HCT116 (cell line): ENCODE data around the gene BEST4. TPM values are rescaled to one million over a fixed set of nuclear protein-coding genes. Genes with fewer than 3 reads are reported as not detected.

ENCODE experiments used
- ATAC-seq: fragments of 200-7000 bp; cut with Tn5 transposase; 2 replicates; pipeline ENCODE4 v1.9.1; 2020; ENCODE audit warnings: mild to moderate bottlenecking, moderate library complexity
- BruUV-seq: library from RNA; stranded (reverse); fragments of 400-500 nt; replicated peaks from 2 replicates; lab custom pipeline; 2021; lab: Mats Ljungman, UMichigan
- CTCF ChIA-PET: fragments of 300-600 bp; sonication (Branson Sonifier 250); formaldehyde crosslinking; loops from one replicate; lab custom pipeline; 2021; ENCODE audit warnings: antibody characterized with exemption; lab: Charles Lee
- POLR2A ChIA-PET: fragments of 300-600, 350-600 bp; sonication (Branson Sonifier 250); formaldehyde crosslinking; loops from one replicate; lab custom pipeline; 2021; ENCODE audit warnings: antibody characterized with exemption; lab: Charles Lee
- RAD21 ChIA-PET, 2 experiments: fragments of 300-600 bp; sonication (Branson Sonifier 250); formaldehyde crosslinking; loops; one replicate each; lab custom pipeline; 2023; ENCODE audit warnings: low total read pairs in 2 of 2; ENCODE audit not compliant: uncharacterized antibody in 2 of 2, unreplicated experiment in 2 of 2, low non-redundant PET in 1 of 2; lab: Charles Lee
- DNase-seq: peaks from one replicate; pipeline ENCODE4 v3.0.0-alpha.2; 2010; ENCODE audit warnings: low read depth, low spot score
- H2AFZ ChIP-seq: fragments of 200-600 bp; shearing (Covaris generic), sonication (generic); 2 replicates; pipeline ENCODE4 v1.6.1; 2017; ENCODE audit warnings: low read depth, mixed run types, mixed read lengths, antibody characterized with exemption, low read length; ENCODE audit not compliant: poor library complexity, severe bottlenecking
- H3K27ac ChIP-seq: 2 replicates; pipeline ENCODE4 v1.5.1; 2012; ENCODE audit warnings: low read depth, low read length
- H3K27me3 ChIP-seq: fragments of 200-600 bp; sonication (generic); 2 replicates; pipeline ENCODE4 v1.6.1; 2016; ENCODE audit warnings: mixed run types, low read length, mixed read lengths; ENCODE audit not compliant: insufficient read depth
- H3K36me3 ChIP-seq, 2 experiments: fragments of 200-500 bp in 1 of 2; fragments of 200-600 bp in 1 of 2; sonication (Bioruptor generic) in 1 of 2; sonication (generic) in 1 of 2; 2 replicates each; pipeline versions ENCODE4 v1.5.1 to v1.6.1; 2014 to 2016; ENCODE audit warnings: low read length in 2 of 2, inconsistent platforms in 1 of 2, mixed read lengths in 1 of 2, mixed run types in 1 of 2; ENCODE audit not compliant: insufficient read depth in 2 of 2, control insufficient read depth in 1 of 2
- H3K4me1 ChIP-seq, 2 experiments: fragments of 200-600 bp in 1 of 2; sonication (generic) in 1 of 2; 2 replicates each; pipeline versions ENCODE4 v1.5.1 to v1.6.1; 2012 to 2017; ENCODE audit warnings: low read length in 2 of 2, inconsistent platforms in 1 of 2, mild to moderate bottlenecking in 1 of 2, mixed read lengths in 1 of 2, mixed run types in 1 of 2, moderate library complexity in 1 of 2; ENCODE audit not compliant: insufficient read depth in 2 of 2, control insufficient read depth in 1 of 2
- H3K4me2 ChIP-seq: fragments of 200-600 bp; sonication (generic); 2 replicates; pipeline ENCODE4 v1.6.1; 2017; ENCODE audit warnings: mixed run types, low read length, mixed read lengths
- H3K4me3 ChIP-seq, 2 experiments: fragments of 200-600 bp in 1 of 2; sonication (generic) in 1 of 2; replicated peaks in 1 of 2; 2 replicates each; pipeline ENCODE4 v1.5.1; 2011 to 2016; ENCODE audit warnings: low read length in 2 of 2, control low read depth in 1 of 2, low read depth in 1 of 2, mild to moderate bottlenecking in 1 of 2, mixed read lengths in 1 of 2, mixed run types in 1 of 2
- H3K79me2 ChIP-seq: fragments of 200-600 bp; sonication (generic); 2 replicates; pipeline ENCODE4 v1.6.1; 2017; ENCODE audit warnings: mild to moderate bottlenecking, mixed run types, low read length, moderate library complexity, mixed read lengths; ENCODE audit not compliant: insufficient read depth
- H3K9ac ChIP-seq: fragments of 200-600 bp; sonication (generic); 2 replicates; pipeline ENCODE4 v1.6.1; 2016; ENCODE audit warnings: low read length, mixed read lengths
- H3K9me2 ChIP-seq: fragments of 200-600 bp; sonication (generic), shearing (Covaris generic); 2 replicates; pipeline ENCODE4 v1.6.1; 2017; ENCODE audit warnings: mixed run types, mild to moderate bottlenecking, moderate library complexity; ENCODE audit not compliant: insufficient read depth
- H3K9me3 ChIP-seq, 2 experiments: fragments of 200-500 bp in 1 of 2; fragments of 200-600 bp in 1 of 2; sonication (Bioruptor generic) in 1 of 2; sonication (generic) in 1 of 2; 2 replicates each; pipeline ENCODE4 v1.6.1; 2014 to 2017; ENCODE audit warnings: low read length in 2 of 2, mixed read lengths in 2 of 2, inconsistent platforms in 1 of 2, low read depth in 1 of 2, mild to moderate bottlenecking in 1 of 2, mixed run types in 1 of 2, moderate library complexity in 1 of 2; ENCODE audit not compliant: control insufficient read depth in 1 of 2, insufficient read depth in 1 of 2
- H4K20me1 ChIP-seq: fragments of 200-600 bp; sonication (generic), shearing (Covaris generic); 2 replicates; pipeline ENCODE4 v1.6.1; 2017; ENCODE audit warnings: mixed run types, mild to moderate bottlenecking, moderate library complexity; ENCODE audit not compliant: insufficient read depth
- ATF3 ChIP-seq: IDR thresholded peaks from 2 replicates; pipeline ENCODE4 v1.6.1; 2012
- CBX3 ChIP-seq: IDR thresholded peaks from 2 replicates; pipeline ENCODE4 v1.6.1; 2012; ENCODE audit warnings: low read depth
- EGR1 ChIP-seq: IDR thresholded peaks from 2 replicates; pipeline ENCODE4 v1.6.1; 2012; ENCODE audit warnings: low read depth
- ELF1 ChIP-seq: IDR thresholded peaks from 2 replicates; pipeline ENCODE4 v1.6.1; 2012; ENCODE audit warnings: low read depth, borderline replicate concordance
- EZH2 ChIP-seq: fragments of 200-600 bp; sonication (generic); IDR thresholded peaks from 2 replicates; pipeline ENCODE4 v1.6.1; 2017; ENCODE audit warnings: antibody characterized with exemption, mixed run types
- FOSL1 ChIP-seq: IDR thresholded peaks from 2 replicates; pipeline ENCODE4 v1.6.1; 2012; ENCODE audit warnings: low read depth
- POLR2A ChIP-seq: IDR thresholded peaks from 2 replicates; pipeline ENCODE4 v1.7.0; 2011; ENCODE audit warnings: borderline replicate concordance; ENCODE audit not compliant: insufficient read depth, insufficient read length; ENCODE audit errors: extremely low read depth
- POLR2AphosphoS5 ChIP-seq: IDR thresholded peaks from 2 replicates; pipeline ENCODE4 v1.6.1; 2011; ENCODE audit warnings: mild to moderate bottlenecking, low read depth, low read length, moderate library complexity
- RAD21 ChIP-seq: IDR thresholded peaks from 2 replicates; pipeline ENCODE4 v1.6.1; 2012; ENCODE audit warnings: low read depth, mild to moderate bottlenecking
- SIN3A ChIP-seq: IDR thresholded peaks from 2 replicates; pipeline ENCODE4 v1.6.1; 2012; ENCODE audit warnings: low read depth
- SRF ChIP-seq: IDR thresholded peaks from 2 replicates; pipeline ENCODE4 v1.6.1; 2012; ENCODE audit warnings: low read depth
- ZBTB33 ChIP-seq: IDR thresholded peaks from 2 replicates; pipeline ENCODE4 v1.6.1; 2011; ENCODE audit warnings: mild to moderate bottlenecking, low read length, moderate library complexity; ENCODE audit not compliant: insufficient replicate concordance; ENCODE audit errors: extremely low read depth
- ZNF274 ChIP-seq: fragments of 200-500 bp; sonication (Bioruptor generic); IDR thresholded peaks from 2 replicates; pipeline ENCODE4 v1.6.1; 2014; ENCODE audit warnings: mild to moderate bottlenecking, low read depth, low read length, inconsistent platforms
- intact Hi-C: fragments of 100-400 bp; cut with micrococcal nuclease; formaldehyde crosslinking; loops from 2 replicates; pipeline ENCODE4 v1.10.0; 2022
- total RNA-seq: library from RNA; stranded (reverse); gene quantifications from one replicate; pipeline ENCODE4 v1.2.1, GENCODE V29; 2021; ENCODE audit not compliant: unreplicated experiment

Gene BEST4
- total RNA-seq, 1 experiment from 2014 or later, result 0.52 TPM

- no peak overlapping the region for H3K4me2 ChIP-seq
- BruUV-seq, result no TSS peak
- H3K4me1 ChIP-seq, result peaks cover 11 to 33% of the 10 kb centered on the region in 2 experiments
- DNase-seq (no peak), ATAC-seq (no peak)
- H4K20me1 ChIP-seq, result no peaks in the 10 kb centered on the region
- H3K36me3 ChIP-seq, result no peaks in the 10 kb centered on the region
- H3K9me3 ChIP-seq, result no peaks in the 10 kb centered on the region
- ChIA-PET RAD21 (interaction anchor here in 1 of 2 experiments (0.5 kb wide), 1 partner anchor 189 kb away, joined by 6 read pairs; no protein-coding TSS in a partner anchor), CTCF (interaction anchor here (1.2 kb wide), 1 partner anchor 15 kb away, joined by 4 read pairs; no protein-coding TSS in a partner anchor), POLR2A (interaction anchor here (1.0 to 9.1 kb wide), 5 partner anchors 13 to 100 kb away, joined by 3 to 200 read pairs (median 6); partner anchors contain the start of genes BTBD19, DYNLT4 and PLK3)
- no peak overlapping the region for H3K27ac ChIP-seq
- H2AFZ ChIP-seq, result no peak overlapping the region
- H3K9me2 ChIP-seq, result no peaks in the 10 kb centered on the region
- intact Hi-C loops, result no loop called here
- TF ChIP-seq ZNF274, result no peak
- no peak for TF ChIP-seq POLR2AphosphoS5
- TF ChIP-seq RAD21, result no peak
- no peak for TF ChIP-seq CBX3
- TF ChIP-seq SIN3A, result no peak
- TF ChIP-seq EGR1, result no peak
- TF ChIP-seq POLR2A, result no peak
- no peak for TF ChIP-seq ATF3
- TF ChIP-seq ELF1, result no peak
- TF ChIP-seq ZBTB33, result no peak
- TF ChIP-seq FOSL1, result no peak
- TF ChIP-seq SRF, result no peak
- TF ChIP-seq EZH2, result no peak
- no peaks in the 10 kb centered on the region for H3K27me3 ChIP-seq
- H3K4me3 ChIP-seq, result no peak overlapping the region
- no peaks in the 10 kb centered on the region for H3K79me2 ChIP-seq
- H3K9ac ChIP-seq, result no peak overlapping the region
Measured at GRCh38 chr1:44821240-44821715, 33.3 kb upstream of the BEST4 start.
